ENCODE results near the gene ITGB6.

Gene ITGB6

GRCh38 chr2:160126756-160127155 is 73.3 kb downstream of the ITGB6 start:
- no peak for ATAC-seq
- TF ChIP-seq, protein P1, sequence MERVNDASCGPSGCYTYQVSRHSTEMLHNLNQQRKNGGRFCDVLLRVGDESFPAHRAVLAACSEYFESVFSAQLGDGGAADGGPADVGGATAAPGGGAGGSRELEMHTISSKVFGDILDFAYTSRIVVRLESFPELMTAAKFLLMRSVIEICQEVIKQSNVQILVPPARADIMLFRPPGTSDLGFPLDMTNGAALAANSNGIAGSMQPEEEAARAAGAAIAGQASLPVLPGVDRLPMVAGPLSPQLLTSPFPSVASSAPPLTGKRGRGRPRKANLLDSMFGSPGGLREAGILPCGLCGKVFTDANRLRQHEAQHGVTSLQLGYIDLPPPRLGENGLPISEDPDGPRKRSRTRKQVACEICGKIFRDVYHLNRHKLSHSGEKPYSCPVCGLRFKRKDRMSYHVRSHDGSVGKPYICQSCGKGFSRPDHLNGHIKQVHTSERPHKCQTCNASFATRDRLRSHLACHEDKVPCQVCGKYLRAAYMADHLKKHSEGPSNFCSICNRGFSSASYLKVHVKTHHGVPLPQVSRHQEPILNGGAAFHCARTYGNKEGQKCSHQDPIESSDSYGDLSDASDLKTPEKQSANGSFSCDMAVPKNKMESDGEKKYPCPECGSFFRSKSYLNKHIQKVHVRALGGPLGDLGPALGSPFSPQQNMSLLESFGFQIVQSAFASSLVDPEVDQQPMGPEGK (CRISPR knock-in tag; IDR thresholded peaks at IDR 0.05; ENCODE audit: borderline replicate concordance): no peak
- TF ChIP-seq ARNTL (CRISPR knock-in tag; IDR thresholded peaks at IDR 0.05; ENCODE audit: borderline replicate concordance, low read depth): no peak
- no peak for TF ChIP-seq GLIS3 (CRISPR knock-in tag; IDR thresholded peaks at IDR 0.05)
- TF ChIP-seq SNAI2 (CRISPR knock-in tag; IDR thresholded peaks at IDR 0.05): no peak
- TF ChIP-seq ZNF70 (CRISPR knock-in tag; IDR thresholded peaks at IDR 0.05): no peak
- no peak for TF ChIP-seq ZC3H10 (CRISPR knock-in tag; IDR thresholded peaks at IDR 0.05)
- TF ChIP-seq, protein P2, sequence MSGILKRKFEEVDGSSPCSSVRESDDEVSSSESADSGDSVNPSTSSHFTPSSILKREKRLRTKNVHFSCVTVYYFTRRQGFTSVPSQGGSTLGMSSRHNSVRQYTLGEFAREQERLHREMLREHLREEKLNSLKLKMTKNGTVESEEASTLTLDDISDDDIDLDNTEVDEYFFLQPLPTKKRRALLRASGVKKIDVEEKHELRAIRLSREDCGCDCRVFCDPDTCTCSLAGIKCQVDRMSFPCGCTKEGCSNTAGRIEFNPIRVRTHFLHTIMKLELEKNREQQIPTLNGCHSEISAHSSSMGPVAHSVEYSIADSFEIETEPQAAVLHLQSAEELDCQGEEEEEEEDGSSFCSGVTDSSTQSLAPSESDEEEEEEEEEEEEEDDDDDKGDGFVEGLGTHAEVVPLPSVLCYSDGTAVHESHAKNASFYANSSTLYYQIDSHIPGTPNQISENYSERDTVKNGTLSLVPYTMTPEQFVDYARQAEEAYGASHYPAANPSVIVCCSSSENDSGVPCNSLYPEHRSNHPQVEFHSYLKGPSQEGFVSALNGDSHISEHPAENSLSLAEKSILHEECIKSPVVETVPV (CRISPR knock-in tag; IDR thresholded peaks at IDR 0.05): no peak
- TF ChIP-seq, protein P3, sequence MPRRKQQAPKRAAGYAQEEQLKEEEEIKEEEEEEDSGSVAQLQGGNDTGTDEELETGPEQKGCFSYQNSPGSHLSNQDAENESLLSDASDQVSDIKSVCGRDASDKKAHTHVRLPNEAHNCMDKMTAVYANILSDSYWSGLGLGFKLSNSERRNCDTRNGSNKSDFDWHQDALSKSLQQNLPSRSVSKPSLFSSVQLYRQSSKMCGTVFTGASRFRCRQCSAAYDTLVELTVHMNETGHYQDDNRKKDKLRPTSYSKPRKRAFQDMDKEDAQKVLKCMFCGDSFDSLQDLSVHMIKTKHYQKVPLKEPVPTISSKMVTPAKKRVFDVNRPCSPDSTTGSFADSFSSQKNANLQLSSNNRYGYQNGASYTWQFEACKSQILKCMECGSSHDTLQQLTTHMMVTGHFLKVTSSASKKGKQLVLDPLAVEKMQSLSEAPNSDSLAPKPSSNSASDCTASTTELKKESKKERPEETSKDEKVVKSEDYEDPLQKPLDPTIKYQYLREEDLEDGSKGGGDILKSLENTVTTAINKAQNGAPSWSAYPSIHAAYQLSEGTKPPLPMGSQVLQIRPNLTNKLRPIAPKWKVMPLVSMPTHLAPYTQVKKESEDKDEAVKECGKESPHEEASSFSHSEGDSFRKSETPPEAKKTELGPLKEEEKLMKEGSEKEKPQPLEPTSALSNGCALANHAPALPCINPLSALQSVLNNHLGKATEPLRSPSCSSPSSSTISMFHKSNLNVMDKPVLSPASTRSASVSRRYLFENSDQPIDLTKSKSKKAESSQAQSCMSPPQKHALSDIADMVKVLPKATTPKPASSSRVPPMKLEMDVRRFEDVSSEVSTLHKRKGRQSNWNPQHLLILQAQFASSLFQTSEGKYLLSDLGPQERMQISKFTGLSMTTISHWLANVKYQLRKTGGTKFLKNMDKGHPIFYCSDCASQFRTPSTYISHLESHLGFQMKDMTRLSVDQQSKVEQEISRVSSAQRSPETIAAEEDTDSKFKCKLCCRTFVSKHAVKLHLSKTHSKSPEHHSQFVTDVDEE (CRISPR knock-in tag; IDR thresholded peaks at IDR 0.05): no peak
- no peak for TF ChIP-seq CREB5 (CRISPR knock-in tag; IDR thresholded peaks at IDR 0.05; ENCODE audit: low read depth)
- no peak for TF ChIP-seq BACH2 (CRISPR knock-in tag; IDR thresholded peaks at IDR 0.05; ENCODE audit: borderline replicate concordance)
- no peak for TF ChIP-seq TOX (CRISPR knock-in tag; IDR thresholded peaks at IDR 0.05; ENCODE audit: borderline replicate concordance)

GRCh38 chr2:160126315-160126714 is 73.8 kb downstream of the ITGB6 start:
- ATAC-seq: no peak
- TF ChIP-seq PPARA (CRISPR knock-in tag; IDR thresholded peaks at IDR 0.05; ENCODE audit: borderline replicate concordance) (no peak), ZNF70 (CRISPR knock-in tag; IDR thresholded peaks at IDR 0.05) (no peak), ZFP30 (CRISPR knock-in tag; IDR thresholded peaks at IDR 0.05) (no peak), OSR1 (CRISPR knock-in tag; IDR thresholded peaks at IDR 0.05) (no peak), TCF4 (CRISPR knock-in tag; IDR thresholded peaks at IDR 0.05; ENCODE audit: borderline replicate concordance) (no peak), GLIS3 (CRISPR knock-in tag; IDR thresholded peaks at IDR 0.05) (no peak), ESRRG (CRISPR knock-in tag; IDR thresholded peaks at IDR 0.05) (no peak), TOX (CRISPR knock-in tag; IDR thresholded peaks at IDR 0.05; ENCODE audit: borderline replicate concordance) (no peak), SNAI2 (CRISPR knock-in tag; IDR thresholded peaks at IDR 0.05) (no peak), ZNF8 (CRISPR knock-in tag; IDR thresholded peaks at IDR 0.05) (no peak), RARB (CRISPR knock-in tag; IDR thresholded peaks at IDR 0.05) (no peak), CSDC2 (CRISPR knock-in tag; IDR thresholded peaks at IDR 0.05) (no peak), ZNF565 (CRISPR knock-in tag; conservative IDR thresholded peaks at IDR 0.05; ENCODE audit: low read depth) (no peak), ISL1 (CRISPR knock-in tag; IDR thresholded peaks at IDR 0.05) (no peak), ZFP3 (CRISPR knock-in tag; IDR thresholded peaks at IDR 0.05) (no peak), BACH2 (CRISPR knock-in tag; IDR thresholded peaks at IDR 0.05; ENCODE audit: borderline replicate concordance) (no peak), CREB5 (CRISPR knock-in tag; IDR thresholded peaks at IDR 0.05; ENCODE audit: low read depth) (no peak)
- TF ChIP-seq, protein P3 (CRISPR knock-in tag; IDR thresholded peaks at IDR 0.05): no peak
- TF ChIP-seq, protein P1 (CRISPR knock-in tag; IDR thresholded peaks at IDR 0.05; ENCODE audit: borderline replicate concordance): no peak
- TF ChIP-seq, protein P2 (CRISPR knock-in tag; IDR thresholded peaks at IDR 0.05): no peak
